Suprapubic skin (tissue), 3 donors: ENCODE data around the gene SLC24A4.

Source experiments
- CTCF ChIP-seq, 2 donors: fragments of 200-600 bp in 1 of 2; fragments of 450-650 bp in 1 of 2; sonication (generic) in 1 of 2; IDR thresholded peaks; one replicate each; pipeline ENCODE4 v1.5.1; 2016 to 2019; ENCODE audit warnings: antibody characterized with exemption in 2 of 2, mild to moderate bottlenecking in 1 of 2, moderate library complexity in 1 of 2
- EP300 ChIP-seq: sonication (generic); formaldehyde crosslinking; IDR thresholded peaks from one replicate; pipeline ENCODE4 v1.6.1; 2017; ENCODE audit warnings: antibody characterized with exemption
- POLR2A ChIP-seq, 2 donors: fragments of 450-650 bp; IDR thresholded peaks; one replicate each; pipeline ENCODE4 v1.6.1; 2017; ENCODE audit warnings: antibody characterized with exemption in 2 of 2, mild to moderate bottlenecking in 2 of 2, moderate library complexity in 2 of 2

GRCh38 chr14:92464156-92464555, 141.2 kb downstream of the SLC24A4 start:
- TF ChIP-seq POLR2A (IDR thresholded peaks at IDR 0.05) (no peak), CTCF (IDR thresholded peaks at IDR 0.05) (no peak), EP300 (no peak)
